Activated T-cell treated with anti-CD3 and anti-CD28 coated beads, Interleukin-2, amount 50 U/mL, for 1 hour (primary cell): Measurements from ENCODE around the gene KATNB1.

Experiments
- DNase-seq: peaks from one replicate; pipeline ENCODE4 v3.0.0-alpha.2; 2020

Gene KATNB1

GRCh38 chr16:57758331-57759117 is 23.0 kb downstream of the KATNB1 start:
- no peak for DNase-seq

GRCh38 chr16:57759131-57759530 is 23.6 kb downstream of the KATNB1 start:
- DNase-seq, result no peak

GRCh38 chr16:57759541-57760356 is 24.2 kb downstream of the KATNB1 start:
- DNase-seq, result no peak

GRCh38 chr16:57760357-57761160 is 25.0 kb downstream of the KATNB1 start:
- no peak for DNase-seq

GRCh38 chr16:57761301-57761700 is 25.7 kb downstream of the KATNB1 start:
- DNase-seq, result no peak

- DNase-seq, result no peak
These were observed 26.4 kb downstream of the KATNB1 start for GRCh38 chr16:57761957-57762356.

- no peak for DNase-seq
These were observed 26.9 kb downstream of the KATNB1 start for GRCh38 chr16:57762365-57763040.

- DNase-seq, result no peak
These were observed 27.9 kb downstream of the KATNB1 start for GRCh38 chr16:57763285-57764005.

- DNase-seq, result no peak
These were observed 28.4 kb downstream of the KATNB1 start for GRCh38 chr16:57764006-57764340.

GRCh38 chr16:57764341-57765159 is 29.0 kb downstream of the KATNB1 start:
- DNase-seq, result peak; percentile 34

GRCh38 chr16:57765160-57765728 is 29.7 kb downstream of the KATNB1 start:
- no peak for DNase-seq

- no peak for DNase-seq
These were observed 31.3 kb downstream of the KATNB1 start for GRCh38 chr16:57766714-57767348.

GRCh38 chr16:57769541-57770145 is 34.1 kb downstream of the KATNB1 start:
- DNase-seq, result no peak

- no peak for DNase-seq
These were observed 34.8 kb downstream of the KATNB1 start for GRCh38 chr16:57770361-57770760.

GRCh38 chr16:57771141-57771785 is 35.7 kb downstream of the KATNB1 start:
- DNase-seq, result no peak

GRCh38 chr16:57773019-57773418 is 37.4 kb downstream of the KATNB1 start:
- no peak for DNase-seq

- DNase-seq, result no peak
These were observed 38.2 kb downstream of the KATNB1 start for GRCh38 chr16:57773655-57774295.

- DNase-seq, result no peak
These were observed 39.2 kb downstream of the KATNB1 start for GRCh38 chr16:57774705-57775285.
